Measurements from ENCODE around the gene CIITA.
"Not testable (repeated sequence)": the region's sequence is repeated elsewhere in the genome, so short reads cannot be mapped to it uniquely, and the experiment has no call there.

CIITA gene

DNA sequence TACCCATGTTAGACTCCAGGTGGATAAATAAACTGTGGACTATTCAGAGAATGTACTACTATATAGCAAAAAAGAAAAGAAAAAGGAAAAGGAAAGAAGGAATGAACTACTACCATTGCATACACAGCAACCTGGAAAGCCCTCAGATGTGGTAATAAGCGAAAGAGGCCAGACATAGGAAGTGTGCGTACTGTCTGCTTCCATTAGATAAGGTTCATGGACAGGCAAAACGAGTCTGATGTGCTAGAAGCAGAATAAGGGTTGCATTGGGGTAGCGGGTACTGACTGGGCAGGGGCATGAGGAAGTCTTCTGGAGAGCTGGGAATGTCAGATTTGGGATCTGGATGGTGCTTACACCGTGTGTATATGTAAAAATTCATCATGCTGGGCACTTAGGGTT is 89.1 kb downstream of the CIITA start:
- CTCF ChIA-PET, result interaction anchor here (0.6 kb wide), 1 partner anchor 945 kb away, joined by 8 read pairs; no protein-coding TSS in a partner anchor
- H3K27ac ChIP-seq, result no peak overlapping the region
- no peak for DNase-seq (ENCODE audit: low spot score)
- TF ChIP-seq, protein P1, sequence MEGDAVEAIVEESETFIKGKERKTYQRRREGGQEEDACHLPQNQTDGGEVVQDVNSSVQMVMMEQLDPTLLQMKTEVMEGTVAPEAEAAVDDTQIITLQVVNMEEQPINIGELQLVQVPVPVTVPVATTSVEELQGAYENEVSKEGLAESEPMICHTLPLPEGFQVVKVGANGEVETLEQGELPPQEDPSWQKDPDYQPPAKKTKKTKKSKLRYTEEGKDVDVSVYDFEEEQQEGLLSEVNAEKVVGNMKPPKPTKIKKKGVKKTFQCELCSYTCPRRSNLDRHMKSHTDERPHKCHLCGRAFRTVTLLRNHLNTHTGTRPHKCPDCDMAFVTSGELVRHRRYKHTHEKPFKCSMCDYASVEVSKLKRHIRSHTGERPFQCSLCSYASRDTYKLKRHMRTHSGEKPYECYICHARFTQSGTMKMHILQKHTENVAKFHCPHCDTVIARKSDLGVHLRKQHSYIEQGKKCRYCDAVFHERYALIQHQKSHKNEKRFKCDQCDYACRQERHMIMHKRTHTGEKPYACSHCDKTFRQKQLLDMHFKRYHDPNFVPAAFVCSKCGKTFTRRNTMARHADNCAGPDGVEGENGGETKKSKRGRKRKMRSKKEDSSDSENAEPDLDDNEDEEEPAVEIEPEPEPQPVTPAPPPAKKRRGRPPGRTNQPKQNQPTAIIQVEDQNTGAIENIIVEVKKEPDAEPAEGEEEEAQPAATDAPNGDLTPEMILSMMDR (conservative IDR thresholded peaks at IDR 0.05; ENCODE audit: low read depth), result no peak
- POLR2A ChIA-PET (ENCODE audit: low non-redundant PET), result no interaction called here

DNA sequence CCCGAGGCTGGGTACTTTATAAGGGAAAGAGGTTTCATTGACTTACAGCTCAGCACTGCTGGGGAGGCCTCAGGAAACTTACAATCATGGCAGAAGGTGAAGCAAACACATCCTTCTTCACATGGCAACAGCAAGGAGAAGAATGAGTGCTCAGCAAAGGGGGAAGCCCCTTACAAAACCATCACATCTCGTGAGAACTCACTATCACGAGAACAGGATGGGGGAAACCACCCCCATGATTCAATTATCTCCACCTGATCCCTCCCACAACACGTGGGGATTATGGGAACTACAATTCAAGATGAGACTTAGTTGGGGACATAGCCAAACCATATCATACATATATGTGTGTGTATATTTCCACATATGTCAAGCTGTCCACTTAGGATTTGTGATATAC is 89.6 kb downstream of the CIITA start:
- POLR2A ChIA-PET (ENCODE audit: low non-redundant PET); H3K27ac ChIP-seq; CTCF ChIA-PET; DNase-seq (ENCODE audit: low spot score): not testable (repeated sequence)

DNA sequence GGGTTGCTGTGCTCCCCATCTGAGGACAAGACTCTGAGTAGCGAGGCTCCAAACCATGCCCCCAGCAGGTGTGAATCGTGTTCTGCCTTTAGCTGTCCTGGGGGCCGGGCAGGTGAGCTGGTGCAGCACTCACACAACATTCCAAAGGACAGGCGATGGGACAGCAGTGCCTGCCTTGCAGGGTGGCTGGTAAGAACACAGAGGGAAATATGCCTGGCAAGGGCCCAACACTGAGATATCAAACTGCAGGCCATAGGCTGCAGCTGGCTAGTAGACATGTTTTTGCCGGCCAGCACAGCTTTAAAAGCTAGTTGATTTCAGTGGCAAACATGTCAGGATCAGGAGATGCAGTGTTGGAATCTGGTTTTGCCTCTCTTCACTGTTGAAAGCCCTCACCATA is 91.0 kb downstream of the CIITA start:
- DNase-seq (ENCODE audit: low spot score), result no peak
- H3K27ac ChIP-seq, result peak overlapping the region; percentile 33
- ChIA-PET CTCF (interaction anchor here (1.6 kb wide), 1 partner anchor 288 kb away, joined by 5 read pairs; the partner anchor contains the start of gene SOCS1), POLR2A (ENCODE audit: low non-redundant PET) (no interaction called here)
- TF ChIP-seq, protein P1 (conservative IDR thresholded peaks at IDR 0.05; ENCODE audit: low read depth), result no peak

- TF ChIP-seq, protein P1 (conservative IDR thresholded peaks at IDR 0.05; ENCODE audit: low read depth), result no peak
- no peak for DNase-seq (ENCODE audit: low spot score)
- peak overlapping the region; percentile 33 for H3K27ac ChIP-seq
- POLR2A ChIA-PET (ENCODE audit: low non-redundant PET), result no interaction called here
- CTCF ChIA-PET, result interaction anchor here (1.6 kb wide), 1 partner anchor 287 kb away, joined by 5 read pairs; the partner anchor contains the start of gene SOCS1
Observed at GRCh38 chr16:10968498-10968897, 91.5 kb downstream of the CIITA start.

DNA sequence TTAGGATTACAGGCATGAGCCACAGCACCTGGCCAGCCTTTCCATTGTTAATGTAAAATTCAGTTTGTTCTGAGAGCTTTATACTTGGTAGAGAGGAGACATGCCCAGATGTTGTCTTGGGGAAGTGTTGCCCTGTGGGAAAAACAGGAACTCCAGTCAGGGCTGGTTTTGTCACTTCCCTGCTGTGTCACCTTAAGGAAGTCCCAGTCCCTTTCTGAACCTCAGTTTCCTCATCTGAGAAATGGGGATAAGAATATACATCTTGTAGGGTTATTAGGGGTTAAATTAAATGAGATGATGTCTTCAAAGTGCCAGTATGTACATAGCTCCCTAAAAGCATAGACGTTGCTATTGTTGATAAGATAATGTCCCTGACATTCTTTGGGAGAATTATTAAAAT is 92.6 kb downstream of the CIITA start:
- ChIA-PET POLR2A (ENCODE audit: low non-redundant PET) (no interaction called here), CTCF (no interaction called here)
- TF ChIP-seq, protein P1 (conservative IDR thresholded peaks at IDR 0.05; ENCODE audit: low read depth), result no peak
- H3K27ac ChIP-seq, result no peak overlapping the region
- DNase-seq (ENCODE audit: low spot score), result no peak

GRCh38 chr16:10970065-10970464 is 93.1 kb downstream of the CIITA start:
- DNase-seq (ENCODE audit: low spot score), result no peak
- TF ChIP-seq, protein P1 (conservative IDR thresholded peaks at IDR 0.05; ENCODE audit: low read depth), result no peak
- H3K27ac ChIP-seq, result no peak overlapping the region
- POLR2A ChIA-PET (ENCODE audit: low non-redundant PET), result no interaction called here
- CTCF ChIA-PET, result interaction anchor here (1.3 kb wide), 1 partner anchor 171 kb away, joined by 6 read pairs; no protein-coding TSS in a partner anchor

DNA sequence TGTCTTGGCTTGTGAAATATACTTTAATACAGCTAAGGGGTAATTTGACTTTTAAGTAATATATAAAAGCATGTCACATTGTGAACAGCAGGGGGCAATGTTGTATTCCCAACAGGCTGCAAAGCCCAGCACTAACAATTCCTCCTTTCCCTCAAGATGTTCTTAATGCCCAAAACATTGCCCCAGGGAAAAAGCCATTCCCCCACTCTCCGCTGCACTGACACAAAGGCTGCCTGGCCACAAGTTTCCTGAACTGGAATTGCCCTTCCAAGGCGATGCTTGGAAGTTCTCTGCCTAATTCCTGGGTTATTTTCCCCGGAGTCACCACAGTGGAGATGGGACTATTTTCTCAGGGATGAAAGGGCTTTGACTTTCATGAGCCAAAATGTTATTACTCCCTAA is 94.6 kb downstream of the CIITA start:
- TF ChIP-seq, protein P1 (conservative IDR thresholded peaks at IDR 0.05; ENCODE audit: low read depth), result peak; percentile 77
- POLR2A ChIA-PET (ENCODE audit: low non-redundant PET), result interaction anchor here (0.6 kb wide), 1 partner anchor 285 kb away, joined by 5 read pairs; no protein-coding TSS in a partner anchor
- H3K27ac ChIP-seq, result peak overlapping the region; percentile 43
- DNase-seq (ENCODE audit: low spot score), result peak; percentile 60
- CTCF ChIA-PET, result interaction anchor here (0.6 to 1.3 kb wide), 10 partner anchors 9 to 284 kb away, joined by 3 to 9 read pairs (median 4); partner anchors contain the start of gene SOCS1
